Measurements from ENCODE around the gene PLEKHG3. TPM values are rescaled to one million over a fixed set of nuclear protein-coding genes. Genes with fewer than 3 reads are reported as not detected.

The PLEKHG3 gene
- total RNA-seq, 1 donor from 2014 or later: 16.7 TPM

GRCh38 chr14:64729386-64730060, 25.3 kb downstream of the PLEKHG3 start:
- no peaks in the 10 kb centered on the region for H3K27me3 ChIP-seq (ENCODE audit: control insufficient read depth in 3 of 3, insufficient read depth in 3 of 3, low read length in 3 of 3)
- no peak overlapping the region for H3K27ac ChIP-seq (ENCODE audit: low read depth, low read length)
- H3K4me1 ChIP-seq (ENCODE audit: control insufficient read depth in 3 of 3, insufficient read depth in 3 of 3, low read length in 3 of 3): peaks cover 9 to 19% (median 18%) of the 10 kb centered on the region in 3 donors
- H3K36me3 ChIP-seq (ENCODE audit: control insufficient read depth in 3 of 3, insufficient read depth in 3 of 3, low read length in 3 of 3): peaks cover 5 to 22% (median 17%) of the 10 kb centered on the region in 3 donors
- H3K9me3 ChIP-seq (ENCODE audit: control insufficient read depth in 3 of 3, low read length in 3 of 3): no peaks in the 10 kb centered on the region
- H3K9ac ChIP-seq (ENCODE audit: low read depth in 1 of 3, low read length in 3 of 3): no peak overlapping the region
- no peak overlapping the region for H3K4me3 ChIP-seq (ENCODE audit: low read length in 3 of 3)

- Histone ChIP-seq H3K4me1 (ENCODE audit: control insufficient read depth in 3 of 3, insufficient read depth in 3 of 3, low read length in 3 of 3) (peaks cover 9 to 18% (median 18%) of the 10 kb centered on the region in 3 donors), H3K9ac (ENCODE audit: low read depth in 1 of 3, low read length in 3 of 3) (no peak overlapping the region), H3K9me3 (ENCODE audit: control insufficient read depth in 3 of 3, low read length in 3 of 3) (no peaks in the 10 kb centered on the region), H3K27me3 (ENCODE audit: control insufficient read depth in 3 of 3, insufficient read depth in 3 of 3, low read length in 3 of 3) (no peaks in the 10 kb centered on the region), H3K36me3 (ENCODE audit: control insufficient read depth in 3 of 3, insufficient read depth in 3 of 3, low read length in 3 of 3) (peaks cover 5 to 22% (median 17%) of the 10 kb centered on the region in 3 donors), H3K4me3 (ENCODE audit: low read length in 3 of 3) (no peak overlapping the region), H3K27ac (ENCODE audit: low read depth, low read length) (no peak overlapping the region)
Measured at GRCh38 chr14:64730061-64730440, 25.8 kb downstream of the PLEKHG3 start.

- H3K4me3 ChIP-seq (ENCODE audit: low read length in 3 of 3): no peak overlapping the region
- no peaks in the 10 kb centered on the region for H3K9me3 ChIP-seq (ENCODE audit: control insufficient read depth in 3 of 3, low read length in 3 of 3)
- H3K27me3 ChIP-seq (ENCODE audit: control insufficient read depth in 3 of 3, insufficient read depth in 3 of 3, low read length in 3 of 3): no peaks in the 10 kb centered on the region
- no peak overlapping the region for H3K9ac ChIP-seq (ENCODE audit: low read depth in 1 of 3, low read length in 3 of 3)
- peaks cover 5 to 22% (median 17%) of the 10 kb centered on the region in 3 donors for H3K36me3 ChIP-seq (ENCODE audit: control insufficient read depth in 3 of 3, insufficient read depth in 3 of 3, low read length in 3 of 3)
- H3K4me1 ChIP-seq (ENCODE audit: control insufficient read depth in 3 of 3, insufficient read depth in 3 of 3, low read length in 3 of 3): peaks cover 9 to 18% (median 17%) of the 10 kb centered on the region in 3 donors
- H3K27ac ChIP-seq (ENCODE audit: low read depth, low read length): no peak overlapping the region
Measured at GRCh38 chr14:64730681-64731080, 26.5 kb downstream of the PLEKHG3 start.

- H3K9me3 ChIP-seq (ENCODE audit: control insufficient read depth in 3 of 3, low read length in 3 of 3): no peaks in the 10 kb centered on the region
- H3K4me3 ChIP-seq (ENCODE audit: low read length in 3 of 3): no peak overlapping the region
- H3K27me3 ChIP-seq (ENCODE audit: control insufficient read depth in 3 of 3, insufficient read depth in 3 of 3, low read length in 3 of 3): no peaks in the 10 kb centered on the region
- peaks cover 5 to 22% (median 17%) of the 10 kb centered on the region in 3 donors for H3K36me3 ChIP-seq (ENCODE audit: control insufficient read depth in 3 of 3, insufficient read depth in 3 of 3, low read length in 3 of 3)
- no peak overlapping the region for H3K9ac ChIP-seq (ENCODE audit: low read depth in 1 of 3, low read length in 3 of 3)
- H3K27ac ChIP-seq (ENCODE audit: low read depth, low read length): no peak overlapping the region
- peaks cover 9 to 18% (median 16%) of the 10 kb centered on the region in 3 donors for H3K4me1 ChIP-seq (ENCODE audit: control insufficient read depth in 3 of 3, insufficient read depth in 3 of 3, low read length in 3 of 3)
Measured at GRCh38 chr14:64731141-64731581, 26.9 kb downstream of the PLEKHG3 start.

- H3K4me1 ChIP-seq (ENCODE audit: control insufficient read depth in 3 of 3, insufficient read depth in 3 of 3, low read length in 3 of 3): peaks cover 13 to 23% (median 18%) of the 10 kb centered on the region in 3 donors
- no peak overlapping the region for H3K4me3 ChIP-seq (ENCODE audit: low read length in 3 of 3)
- no peak overlapping the region for H3K9ac ChIP-seq (ENCODE audit: low read depth in 1 of 3, low read length in 3 of 3)
- H3K27me3 ChIP-seq (ENCODE audit: control insufficient read depth in 3 of 3, insufficient read depth in 3 of 3, low read length in 3 of 3): no peaks in the 10 kb centered on the region
- H3K27ac ChIP-seq (ENCODE audit: low read depth, low read length): no peak overlapping the region
- peaks cover 5 to 22% (median 17%) of the 10 kb centered on the region in 3 donors for H3K36me3 ChIP-seq (ENCODE audit: control insufficient read depth in 3 of 3, insufficient read depth in 3 of 3, low read length in 3 of 3)
- no peaks in the 10 kb centered on the region for H3K9me3 ChIP-seq (ENCODE audit: control insufficient read depth in 3 of 3, low read length in 3 of 3)
Measured at GRCh38 chr14:64732066-64732465, 27.8 kb downstream of the PLEKHG3 start.

GRCh38 chr14:64732536-64733120, 28.4 kb downstream of the PLEKHG3 start:
- peaks cover 13 to 24% (median 23%) of the 10 kb centered on the region in 3 donors for H3K4me1 ChIP-seq (ENCODE audit: control insufficient read depth in 3 of 3, insufficient read depth in 3 of 3, low read length in 3 of 3)
- H3K27ac ChIP-seq (ENCODE audit: low read depth, low read length): no peak overlapping the region
- peaks cover 5 to 22% (median 17%) of the 10 kb centered on the region in 3 donors for H3K36me3 ChIP-seq (ENCODE audit: control insufficient read depth in 3 of 3, insufficient read depth in 3 of 3, low read length in 3 of 3)
- H3K4me3 ChIP-seq (ENCODE audit: low read length in 3 of 3): no peak overlapping the region
- H3K9ac ChIP-seq (ENCODE audit: low read depth in 1 of 3, low read length in 3 of 3): no peak overlapping the region
- H3K27me3 ChIP-seq (ENCODE audit: control insufficient read depth in 3 of 3, insufficient read depth in 3 of 3, low read length in 3 of 3): no peaks in the 10 kb centered on the region
- H3K9me3 ChIP-seq (ENCODE audit: control insufficient read depth in 3 of 3, low read length in 3 of 3): no peaks in the 10 kb centered on the region

- peaks cover 0 to 17% (median 13%) of the 10 kb centered on the region in 3 donors for H3K36me3 ChIP-seq (ENCODE audit: control insufficient read depth in 3 of 3, insufficient read depth in 3 of 3, low read length in 3 of 3)
- H3K9ac ChIP-seq (ENCODE audit: low read depth in 1 of 3, low read length in 3 of 3): no peak overlapping the region
- H3K9me3 ChIP-seq (ENCODE audit: control insufficient read depth in 3 of 3, low read length in 3 of 3): no peaks in the 10 kb centered on the region
- no peak overlapping the region for H3K27ac ChIP-seq (ENCODE audit: low read depth, low read length)
- H3K4me3 ChIP-seq (ENCODE audit: low read length in 3 of 3): no peak overlapping the region
- no peaks in the 10 kb centered on the region for H3K27me3 ChIP-seq (ENCODE audit: control insufficient read depth in 3 of 3, insufficient read depth in 3 of 3, low read length in 3 of 3)
- peaks cover 13 to 26% (median 23%) of the 10 kb centered on the region in 3 donors for H3K4me1 ChIP-seq (ENCODE audit: control insufficient read depth in 3 of 3, insufficient read depth in 3 of 3, low read length in 3 of 3)
Measured at GRCh38 chr14:64733321-64733720, 29.1 kb downstream of the PLEKHG3 start.

GRCh38 chr14:64733899-64734298, 29.7 kb downstream of the PLEKHG3 start:
- Histone ChIP-seq H3K27me3 (ENCODE audit: control insufficient read depth in 3 of 3, insufficient read depth in 3 of 3, low read length in 3 of 3) (no peaks in the 10 kb centered on the region), H3K36me3 (ENCODE audit: control insufficient read depth in 3 of 3, insufficient read depth in 3 of 3, low read length in 3 of 3) (peaks cover 0 to 14% (median 12%) of the 10 kb centered on the region in 3 donors), H3K4me1 (ENCODE audit: control insufficient read depth in 3 of 3, insufficient read depth in 3 of 3, low read length in 3 of 3) (peaks cover 12 to 23% (median 19%) of the 10 kb centered on the region in 3 donors), H3K9me3 (ENCODE audit: control insufficient read depth in 3 of 3, low read length in 3 of 3) (no peaks in the 10 kb centered on the region), H3K27ac (ENCODE audit: low read depth, low read length) (no peak overlapping the region), H3K4me3 (ENCODE audit: low read length in 3 of 3) (no peak overlapping the region), H3K9ac (ENCODE audit: low read depth in 1 of 3, low read length in 3 of 3) (no peak overlapping the region)

- H3K4me1 ChIP-seq (ENCODE audit: control insufficient read depth in 3 of 3, insufficient read depth in 3 of 3, low read length in 3 of 3): peaks cover 4 to 16% (median 11%) of the 10 kb centered on the region in 3 donors
- no peaks in the 10 kb centered on the region for H3K27me3 ChIP-seq (ENCODE audit: control insufficient read depth in 3 of 3, insufficient read depth in 3 of 3, low read length in 3 of 3)
- no peaks in the 10 kb centered on the region for H3K9me3 ChIP-seq (ENCODE audit: control insufficient read depth in 3 of 3, low read length in 3 of 3)
- no peak overlapping the region for H3K27ac ChIP-seq (ENCODE audit: low read depth, low read length)
- no peak overlapping the region for H3K4me3 ChIP-seq (ENCODE audit: low read length in 3 of 3)
- H3K36me3 ChIP-seq (ENCODE audit: control insufficient read depth in 3 of 3, insufficient read depth in 3 of 3, low read length in 3 of 3): peaks cover 0 to 15% (median 14%) of the 10 kb centered on the region in 3 donors
- H3K9ac ChIP-seq (ENCODE audit: low read depth in 1 of 3, low read length in 3 of 3): no peak overlapping the region
Measured at GRCh38 chr14:64734990-64735389, 30.8 kb downstream of the PLEKHG3 start.

All from skeletal muscle tissue (tissue), 4 donors.